SK-MEL-5 (cell line): ENCODE measurements around the gene CCND3. TPM values are rescaled to one million over a fixed set of nuclear protein-coding genes. Genes with fewer than 3 reads are reported as not detected.

Experiments
- DNase-seq: peaks from one replicate; pipeline ENCODE4 v3.0.0-alpha.2; 2016; ENCODE audit warnings: low read depth, low spot score
- in situ Hi-C: cut with HindIII; loops from 2 replicates; pipeline ENCODE4 v1.10.0; 2016; ENCODE audit warnings: low sequenced_read_pairs, high pct_unique_total_duplicates, low pct_unique_long_range_greater_than_20kb
- small RNA-seq, 2 experiments: library from RNA; depleted of rRNA; stranded (forward); fragments of <200 nt; gene quantifications; one replicate each; pipeline ENCODE3, GENCODE V24; 2014
- total RNA-seq: library from RNA; depleted of rRNA; stranded (reverse); fragments of >200 nt; shearing (Covaris generic); gene quantifications from 2 replicates; pipeline ENCODE4 v1.2.3, GENCODE V29; 2014; rRNA removed

CCND3 gene
- total RNA-seq, 1 experiment from 2014 or later, result 26.9 TPM

- in situ Hi-C loops, result no loop called here
- DNase-seq, result peak; percentile 76
Observed at GRCh38 chr6:41895300-41896233, 46.0 kb downstream of the CCND3 start, which contains the start of gene USP49. TSS of gene USP49 (minus strand) at chr6:41895375. CDS start at chr6:41806983, 88,392 bp downstream.

- in situ Hi-C loops, result no loop called here
- DNase-seq, result no peak
Observed at GRCh38 chr6:41894366-41895299, 47.0 kb downstream of the CCND3 start.

GRCh38 chr6:41892921-41893564 is 48.6 kb downstream of the CCND3 start:
- DNase-seq, result no peak
- in situ Hi-C loops, result no loop called here

- no peak for DNase-seq
- in situ Hi-C loops, result no loop called here
Observed at GRCh38 chr6:41887331-41887751, 54.3 kb downstream of the CCND3 start.

GRCh38 chr6:41885930-41886329 is 55.7 kb downstream of the CCND3 start:
- no peak for DNase-seq
- in situ Hi-C loops, result no loop called here

GRCh38 chr6:41884957-41885356 is 56.7 kb downstream of the CCND3 start:
- in situ Hi-C loops, result no loop called here
- DNase-seq, result no peak

Small RNA genes within 50 kb of the gene (small RNA-seq; reads per million reads assigned to genes)
- gene RF00019, result 0 reads per million in 2 experiments

Other genes with a start within 250 kb of the CCND3 start
- gene TFEB, start 206.2 kb downstream of the CCND3 start, total RNA-seq, result 1.9 and 3.7 TPM in 2 replicates
- gene PGC, start 194.4 kb downstream of the CCND3 start, total RNA-seq, result not detected in 2 replicates
- gene FRS3, start 161.9 kb downstream of the CCND3 start, total RNA-seq, result 0.61 and 2.2 TPM in 2 replicates
- gene PRICKLE4, start 161.0 kb downstream of the CCND3 start, total RNA-seq, result not detected in 2 replicates
- 164 and 236 TPM in 2 replicates for gene TOMM6, start 154.1 kb downstream of the CCND3 start, total RNA-seq
- 0.85 and 1.8 TPM in 2 replicates for gene USP49, start 46.4 kb downstream of the CCND3 start, total RNA-seq
- 19.5 and 21.1 TPM in 2 replicates for gene MED20, start 20.7 kb downstream of the CCND3 start, total RNA-seq
- 23.0 and 24.3 TPM in 2 replicates for gene BYSL, start 20.3 kb downstream of the CCND3 start, total RNA-seq
- 17.9 and 19.3 TPM in 2 replicates for gene TAF8, start 108.7 kb upstream of the CCND3 start, total RNA-seq
- gene C6orf132, start 200.8 kb upstream of the CCND3 start, total RNA-seq, result not detected in 2 replicates
- not detected in 2 replicates for gene GUCA1A, start 231.6 kb upstream of the CCND3 start, total RNA-seq